CD14-positive monocyte (primary cell): ENCODE results near the gene CBLB. TPM values are rescaled to one million over a fixed set of nuclear protein-coding genes. Genes with fewer than 3 reads are reported as not detected.
"Not testable (repeated sequence)": the region's sequence is repeated elsewhere in the genome, so short reads cannot be mapped to it uniquely, and the experiment has no call there.

Source experiments
- DNase-seq, 3 donors: peaks; one replicate each; pipeline ENCODE4 v3.0.0-alpha.2; 2011 to 2022
- H2AFZ ChIP-seq: 2 replicates; pipeline ENCODE4 v1.6.0; 2012; ENCODE audit warnings: mild to moderate bottlenecking, low read depth, low read length, inconsistent platforms; ENCODE audit not compliant: insufficient read depth, poor library complexity, severe bottlenecking
- H3K27ac ChIP-seq, 2 donors: 1 replicate in 1 of 2; 2 replicates in 1 of 2; pipeline ENCODE4 v1.5.1; 2012 to 2013; ENCODE audit warnings: low read length in 2 of 2, control low read depth in 1 of 2, inconsistent platforms in 1 of 2, low read depth in 1 of 2, mild to moderate bottlenecking in 1 of 2
- H3K27me3 ChIP-seq, 2 donors: one replicate each; pipeline versions ENCODE4 v1.6.0 to v1.6.1; 2011 to 2013; ENCODE audit warnings: low read length in 2 of 2; ENCODE audit not compliant: control insufficient read depth in 2 of 2, insufficient read depth in 2 of 2
- H3K36me3 ChIP-seq, 2 donors: replicated peaks in 1 of 2; 1 replicate in 1 of 2; 2 replicates in 1 of 2; pipeline versions ENCODE4 v1.5.1 to v1.6.1; 2012 to 2013; ENCODE audit warnings: low read length in 2 of 2, control low read depth in 1 of 2, inconsistent platforms in 1 of 2, mild to moderate bottlenecking in 1 of 2; ENCODE audit not compliant: insufficient read depth in 2 of 2, control insufficient read depth in 1 of 2
- H3K4me1 ChIP-seq, 2 donors: 1 replicate in 1 of 2; 2 replicates in 1 of 2; pipeline versions ENCODE4 v1.5.1 to v1.6.1; 2012 to 2013; ENCODE audit warnings: low read length in 2 of 2, control low read depth in 1 of 2, inconsistent platforms in 1 of 2, mild to moderate bottlenecking in 1 of 2, moderate library complexity in 1 of 2; ENCODE audit not compliant: insufficient read depth in 2 of 2, control insufficient read depth in 1 of 2
- H3K4me2 ChIP-seq: replicated peaks from 2 replicates; pipeline ENCODE3; 2012; ENCODE audit warnings: low read length, moderate library complexity, mild to moderate bottlenecking; ENCODE audit not compliant: poor library complexity, severe bottlenecking; ENCODE audit errors: extremely low read depth
- H3K4me3 ChIP-seq, 3 experiments: fragments of 200-600 bp in 1 of 3; sonication (generic) in 1 of 3; replicated peaks in 1 of 3; 1 replicate in 2 of 3; 2 replicates in 1 of 3; pipeline ENCODE4 v1.5.1; 2011 to 2013; ENCODE audit warnings: low read length in 3 of 3, mild to moderate bottlenecking in 3 of 3, control low read depth in 2 of 3, low read depth in 2 of 3, inconsistent platforms in 1 of 3, moderate library complexity in 1 of 3
- H3K79me2 ChIP-seq: 2 replicates; pipeline ENCODE4 v1.6.0; 2012; ENCODE audit warnings: mild to moderate bottlenecking, control low read depth, inconsistent platforms, low read length, moderate library complexity; ENCODE audit not compliant: insufficient read depth
- H3K9ac ChIP-seq: 2 replicates; pipeline ENCODE4 v1.6.0; 2017; ENCODE audit warnings: low read length, mild to moderate bottlenecking; ENCODE audit not compliant: insufficient read depth, poor library complexity, severe bottlenecking
- H3K9me3 ChIP-seq, 2 donors: replicated peaks in 1 of 2; 1 replicate in 1 of 2; 2 replicates in 1 of 2; pipeline versions ENCODE4 v1.5.1 to v1.6.1; 2012 to 2013; ENCODE audit warnings: low read length in 2 of 2, control low read depth in 1 of 2; ENCODE audit not compliant: control insufficient read depth in 1 of 2, insufficient read depth in 1 of 2
- H4K20me1 ChIP-seq: 2 replicates; pipeline ENCODE4 v1.6.0; 2012; ENCODE audit warnings: mild to moderate bottlenecking, low read length, control low read depth, moderate library complexity; ENCODE audit not compliant: insufficient read depth
- H3K27ac Mint-ChIP-seq, 7 donors: one replicate each; pipeline ENCODE4 v1.8.0; 2020; ENCODE audit warnings: mild to moderate bottlenecking in 7 of 7, mixed read lengths in 7 of 7, moderate library complexity in 6 of 7, inconsistent platforms in 2 of 7
- H3K27me3 Mint-ChIP-seq, 3 donors: one replicate each; pipeline ENCODE4 v1.8.0; 2021 to 2022; ENCODE audit warnings: low read depth in 3 of 3, mild to moderate bottlenecking in 3 of 3, mixed read lengths in 3 of 3, moderate library complexity in 3 of 3, inconsistent platforms in 1 of 3
- H3K36me3 Mint-ChIP-seq, 2 donors: one replicate each; pipeline ENCODE4 v1.8.0; 2020; ENCODE audit warnings: mixed read lengths in 2 of 2, inconsistent platforms in 1 of 2, mild to moderate bottlenecking in 1 of 2
- H3K4me1 Mint-ChIP-seq: one replicate; pipeline ENCODE4 v1.8.0; 2020; ENCODE audit warnings: mild to moderate bottlenecking, mixed read lengths
- H3K4me3 Mint-ChIP-seq, 2 donors: one replicate each; pipeline ENCODE4 v1.8.0; 2020; ENCODE audit warnings: mild to moderate bottlenecking in 2 of 2, mixed read lengths in 2 of 2, moderate library complexity in 1 of 2
- H3K9me3 Mint-ChIP-seq, 7 donors: one replicate each; pipeline ENCODE4 v1.8.0; 2020 to 2022; ENCODE audit warnings: mixed read lengths in 7 of 7, mild to moderate bottlenecking in 6 of 7, moderate library complexity in 6 of 7, inconsistent platforms in 2 of 7
- CTCF ChIP-seq: fragments of 200-600 bp; IDR thresholded peaks from one replicate; pipeline ENCODE4 v1.8.0; 2022; ENCODE audit warnings: antibody characterized with exemption, mild to moderate bottlenecking
- WGBS: methylation state at CpG from one replicate; pipeline ENCODE4 v1.1.5; 2013; ENCODE audit warnings: missing lambda C conversion rate; ENCODE audit not compliant: insufficient coverage; 5-methylcytosine and 5-hydroxymethylcytosine counted together
- intact Hi-C, 2 donors: fragments of 100-400 bp; cut with micrococcal nuclease; formaldehyde crosslinking; loops; one replicate each; pipeline versions ENCODE4 v1.15.0 to v1.15.1; 2023
- polyA plus RNA-seq, 3 donors: library from polyadenylated mRNA; depleted of rRNA in 1 of 3; unstranded in 2 of 3; stranded (reverse) in 1 of 3; fragments of 300-500 nt in 2 of 3; fragments of >200 nt in 1 of 3; fragmentation: Illumina TruSeq in 2 of 3; gene quantifications; 1 replicate in 2 of 3; 2 replicates in 1 of 3; pipeline ENCODE4 v1.2.3, GENCODE V29; 2012 to 2021

CBLB gene
- polyA plus RNA-seq, 3 donors: 1.6 to 8.1 (median 3.6) TPM

- no peaks in the 10 kb centered on the region for H3K27me3 ChIP-seq
- H3K4me2 ChIP-seq: no peak overlapping the region
- WGBS: no CpG with 5 or more reads among the region's 2 CpGs
- peak overlapping the region in 1 of 7 donors; percentile 7 for H3K27ac Mint-ChIP-seq
- peaks cover 0 to 6% (median 0%) of the 10 kb centered on the region in 7 donors for H3K9me3 Mint-ChIP-seq
- H4K20me1 ChIP-seq: no peaks in the 10 kb centered on the region
- no peaks in the 10 kb centered on the region for H3K4me1 ChIP-seq
- no peak overlapping the region for H2AFZ ChIP-seq
- H3K27me3 Mint-ChIP-seq: no peaks in the 10 kb centered on the region
- intact Hi-C loops: no loop called here
- H3K9ac ChIP-seq: no peak overlapping the region
- DNase-seq: no peak
- no peaks in the 10 kb centered on the region for H3K36me3 ChIP-seq
- no peaks in the 10 kb centered on the region for H3K79me2 ChIP-seq
- no peak overlapping the region for H3K4me3 Mint-ChIP-seq
- no peaks in the 10 kb centered on the region for H3K9me3 ChIP-seq
- peaks cover 5% of the 10 kb centered on the region for H3K4me1 Mint-ChIP-seq
- no peak overlapping the region for H3K4me3 ChIP-seq
- no peak overlapping the region for H3K27ac ChIP-seq
- H3K36me3 Mint-ChIP-seq: peaks cover 4 to 8% of the 10 kb centered on the region in 2 donors
- no peak for TF ChIP-seq CTCF
These were observed 52.0 kb downstream of the CBLB start for GRCh38 chr3:105816833-105817232.

GRCh38 chr3:105815331-105815730, 53.5 kb downstream of the CBLB start:
- H3K9me3 Mint-ChIP-seq, H3K4me3 ChIP-seq, H3K27me3 Mint-ChIP-seq, H3K27ac ChIP-seq, H3K4me1 Mint-ChIP-seq, H3K9ac ChIP-seq, H3K36me3 ChIP-seq, H3K27ac Mint-ChIP-seq, H3K79me2 ChIP-seq, H3K4me3 Mint-ChIP-seq, H2AFZ ChIP-seq, H3K4me2 ChIP-seq, intact Hi-C loops, H3K9me3 ChIP-seq, H3K4me1 ChIP-seq, DNase-seq, H3K36me3 Mint-ChIP-seq, H3K27me3 ChIP-seq, H4K20me1 ChIP-seq: not testable (repeated sequence)
- WGBS: no CpG with 5 or more reads among the region's 3 CpGs
